Coronary artery (tissue), 2 donors: ENCODE results near the gene CCDC187.

Experiments used
- DNase-seq: peaks from one replicate; pipeline ENCODE4 v3.0.0-alpha.2; 2017; ENCODE audit warnings: low spot score
- H3K27ac ChIP-seq, 2 donors: fragments of 200-600 bp; sonication (generic); one replicate each; pipeline ENCODE4 v1.5.1; 2016 to 2019
- H3K4me3 ChIP-seq: fragments of 200-600 bp; sonication (generic); 2 replicates; pipeline ENCODE4 v1.5.1; 2016; ENCODE audit warnings: mild to moderate bottlenecking, moderate library complexity
- CTCF ChIP-seq: fragments of 200-600 bp; sonication (generic); IDR thresholded peaks from one replicate; pipeline ENCODE4 v1.5.1; 2019; ENCODE audit warnings: antibody characterized with exemption

The CCDC187 gene

GRCh38 chr9:136316271-136316751 lies 12.4 kb upstream of the CCDC187 start:
- TF ChIP-seq CTCF, result no peak
- H3K4me3 ChIP-seq, result no peak overlapping the region
- DNase-seq, result no peak
- H3K27ac ChIP-seq, result no peak overlapping the region

- DNase-seq, result no peak
Observed at GRCh38 chr9:136314944-136315343, 11.1 kb upstream of the CCDC187 start.

DNA sequence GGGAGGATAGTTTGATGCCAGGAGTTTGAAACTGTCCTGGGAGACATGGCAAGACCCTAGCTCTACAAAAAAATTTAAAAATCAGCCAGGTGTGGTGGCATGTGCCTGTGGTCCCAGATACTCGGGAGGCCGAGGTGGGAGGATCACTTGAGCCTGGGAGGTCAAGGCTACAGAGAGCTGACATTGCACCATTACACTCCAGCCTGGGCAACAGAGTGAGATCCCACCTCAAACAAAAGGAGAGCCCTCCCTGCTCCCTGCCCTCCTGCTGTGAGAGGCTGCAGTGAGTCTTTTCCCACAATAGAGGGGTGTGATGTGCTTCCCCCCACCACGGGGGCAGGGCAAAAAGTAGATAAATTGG lies 10.1 kb upstream of the CCDC187 start:
- no peak for TF ChIP-seq CTCF
- DNase-seq, result no peak
- Histone ChIP-seq H3K27ac (no peak overlapping the region), H3K4me3 (no peak overlapping the region)

More at GRCh38 chr9:136314944-136315343, 11.1 kb upstream of the CCDC187 start:
- no peak for TF ChIP-seq CTCF
- Histone ChIP-seq H3K27ac (no peak overlapping the region), H3K4me3 (no peak overlapping the region)

DNA sequence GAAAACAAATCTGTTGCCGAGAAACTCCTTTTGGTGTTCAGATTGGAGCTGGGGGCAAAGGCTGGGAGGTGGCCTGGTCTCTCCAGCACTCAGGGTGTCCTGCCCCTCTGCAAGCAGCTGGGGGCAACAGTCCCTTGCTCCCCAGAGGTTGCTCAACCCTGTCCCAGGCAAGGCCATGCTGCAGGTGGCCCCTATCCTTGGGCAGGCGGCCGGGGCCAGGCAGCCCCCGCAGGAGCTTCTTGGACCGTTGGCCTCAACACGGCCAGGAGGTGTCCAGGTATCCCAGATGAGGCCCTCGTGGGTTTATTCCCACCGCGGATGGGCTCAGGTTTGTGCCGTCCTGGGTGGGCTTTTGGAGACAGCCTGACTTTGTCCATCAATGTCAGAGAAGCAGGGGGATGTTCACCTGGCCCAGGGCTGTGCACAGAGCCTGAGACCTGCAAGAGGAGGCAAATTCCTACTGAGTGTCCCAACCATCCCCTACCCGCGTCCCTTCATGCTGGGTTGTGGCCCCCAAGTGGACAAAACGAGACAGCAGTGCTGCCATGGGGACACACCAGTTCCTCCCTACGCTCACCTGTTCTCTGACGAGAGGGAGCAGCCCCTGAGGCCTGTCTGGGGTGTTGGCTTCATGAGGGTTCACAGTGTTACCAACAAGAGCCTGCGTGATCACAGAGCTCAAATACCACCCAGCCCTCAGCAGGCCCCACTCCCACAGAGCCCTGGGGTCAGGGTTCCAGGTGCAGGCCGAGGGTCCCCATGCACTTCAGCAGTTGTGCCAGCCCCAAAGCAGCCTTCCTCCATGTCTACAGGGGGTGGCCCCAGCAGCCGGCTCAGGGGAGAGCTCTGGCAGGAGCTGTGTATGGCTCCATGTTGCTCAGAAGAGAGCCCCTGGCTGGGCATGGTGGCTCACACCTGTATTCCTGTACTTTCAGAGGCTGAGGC lies 9.5 kb upstream of the CCDC187 start:
- Histone ChIP-seq H3K27ac (no peak overlapping the region), H3K4me3 (no peak overlapping the region)
- TF ChIP-seq CTCF, result no peak
- DNase-seq, result no peak

DNA sequence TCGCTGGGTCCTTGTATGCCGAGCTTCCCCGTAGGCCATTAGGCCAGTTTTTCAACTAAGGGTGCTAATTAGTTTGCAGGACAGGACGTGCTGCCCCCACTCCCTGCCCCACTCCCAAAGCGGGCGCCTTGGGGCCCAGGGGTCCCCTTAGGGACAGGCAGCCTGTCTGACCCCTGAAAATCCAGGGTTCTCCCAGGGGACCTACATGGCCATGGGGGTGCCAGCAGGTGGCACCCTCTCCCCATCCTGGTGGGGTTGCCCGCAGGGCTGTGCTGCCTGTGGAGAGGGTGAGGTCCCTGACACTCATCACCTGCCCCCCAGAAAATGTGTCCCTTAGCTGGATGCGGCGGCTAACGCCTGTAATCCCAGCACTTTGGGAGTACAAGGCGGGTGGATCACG lies 8.5 kb upstream of the CCDC187 start:
- Histone ChIP-seq H3K27ac (no peak overlapping the region), H3K4me3 (no peak overlapping the region)
- DNase-seq, result no peak
- TF ChIP-seq CTCF, result no peak

DNA sequence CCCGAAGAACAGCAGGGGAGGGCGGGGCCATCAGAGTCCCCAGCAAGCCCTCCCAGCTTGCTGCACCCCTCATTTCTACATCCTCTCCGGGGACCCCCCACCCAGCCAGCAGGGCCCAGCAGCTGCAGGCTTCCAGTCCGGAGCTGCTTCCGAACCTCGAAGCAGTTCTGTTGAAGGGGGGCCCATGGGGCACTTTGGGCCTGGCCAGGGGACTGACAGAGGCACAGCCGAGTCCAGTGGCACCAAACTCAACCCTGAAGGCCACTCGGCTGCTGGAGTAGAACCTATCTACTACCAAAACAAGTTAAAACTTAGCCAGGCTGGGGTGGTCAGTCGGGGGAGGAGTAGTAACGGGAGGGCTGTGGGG lies 8.1 kb upstream of the CCDC187 start:
- Histone ChIP-seq H3K4me3 (no peak overlapping the region), H3K27ac (no peak overlapping the region)
- no peak for TF ChIP-seq CTCF
- no peak for DNase-seq
